Activated CD4-positive, alpha-beta T cell treated with anti-CD3 and anti-CD28 coated beads for 48 hours (primary cell): Measurements from ENCODE around the gene PIF1.

ENCODE experiments used
- DNase-seq: peaks from one replicate; pipeline ENCODE4 v3.0.0-alpha.2; 2020

Gene PIF1

GRCh38 chr15:64825431-64826294 is at the start of gene PIF1:
Gene PIF1, minus strand, starts transcription at chr15:64825647. Its CDS starts 1,312 bp downstream, at chr15:64824335.
- peak; percentile 93 for DNase-seq

DNA sequence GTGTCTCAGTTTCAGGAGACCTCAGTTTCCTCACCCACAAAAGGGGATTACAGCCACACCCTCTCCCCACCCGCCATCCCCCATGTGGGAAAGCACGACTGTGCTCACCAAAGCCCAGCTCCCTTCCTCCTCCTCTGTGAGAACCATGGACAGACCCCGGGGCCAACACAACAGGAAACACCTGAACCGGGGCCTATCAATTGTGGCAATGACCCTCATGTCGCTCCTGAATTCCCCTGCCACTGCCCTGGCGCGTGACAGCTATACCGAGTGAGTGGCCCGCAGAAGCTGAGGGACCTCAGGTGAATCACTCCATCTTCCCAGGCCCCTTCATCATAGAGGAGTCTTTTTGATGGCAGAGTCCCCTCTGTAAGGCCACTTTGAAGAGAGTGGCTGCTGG is 44.9 kb upstream of the PIF1 start:
- no peak for DNase-seq

DNA sequence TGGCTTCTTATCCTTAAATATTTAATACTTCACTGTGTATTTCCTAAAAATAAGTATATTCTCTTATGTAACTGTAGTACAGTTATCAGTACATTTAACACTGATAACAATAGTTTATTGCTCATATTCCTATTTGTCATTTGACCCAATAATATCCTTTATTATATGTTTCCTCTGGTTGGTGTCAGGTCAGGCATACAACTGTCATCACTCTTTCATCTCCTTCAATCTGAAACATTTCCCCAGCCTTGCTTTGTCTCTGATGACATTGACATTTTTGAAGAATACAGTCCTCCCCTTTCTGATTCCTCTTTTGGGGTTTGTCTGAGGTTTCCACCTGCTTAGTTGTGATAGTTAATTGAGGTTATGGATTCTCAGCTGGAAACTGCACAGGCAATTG is 44.1 kb upstream of the PIF1 start:
- no peak for DNase-seq

GRCh38 chr15:64865998-64866520 is 40.6 kb upstream of the PIF1 start:
- no peak for DNase-seq

- no peak for DNase-seq
Measured at GRCh38 chr15:64865126-64865997, 39.9 kb upstream of the PIF1 start.

DNA sequence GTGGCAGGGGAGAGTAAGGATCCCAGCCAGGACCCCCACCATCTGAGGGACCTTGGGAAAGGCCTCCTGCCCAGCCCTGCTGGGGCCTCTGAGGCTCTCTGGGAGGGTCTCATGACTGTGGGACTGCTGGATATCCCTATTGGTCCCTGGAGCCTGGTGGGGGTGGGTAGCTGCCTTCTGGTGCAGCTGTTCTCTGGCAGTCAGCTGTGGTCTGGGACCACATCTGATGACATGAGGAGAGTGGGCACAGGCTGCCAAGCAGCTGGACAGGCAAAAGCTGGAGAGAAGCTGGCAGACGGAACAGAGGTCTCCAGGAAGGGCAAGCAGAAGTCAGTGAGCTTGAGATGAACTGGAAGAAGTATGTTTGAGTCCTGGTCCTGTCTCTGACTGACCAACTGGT is 38.6 kb upstream of the PIF1 start:
- no peak for DNase-seq

DNA sequence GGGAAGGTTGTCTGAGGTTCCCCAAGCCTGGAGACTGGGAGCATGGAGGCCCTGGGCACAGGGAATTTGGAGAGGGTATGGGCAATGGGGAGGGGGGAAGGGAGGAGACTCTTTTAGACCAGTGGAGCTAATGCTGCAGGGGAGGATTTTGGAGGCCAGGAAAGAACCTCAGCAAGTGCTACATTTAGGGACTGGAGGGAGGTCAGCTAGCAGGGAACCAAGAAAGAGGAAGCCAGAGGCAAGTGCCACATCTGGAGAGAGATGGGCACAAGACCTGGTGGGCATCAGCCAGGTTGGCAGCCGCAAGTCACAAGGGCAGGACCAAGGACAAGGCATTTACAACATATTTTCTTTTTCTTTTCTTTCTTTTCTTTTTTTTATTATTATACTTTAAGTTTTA is 37.0 kb upstream of the PIF1 start:
- DNase-seq = no peak

GRCh38 chr15:64861960-64862359 is 36.5 kb upstream of the PIF1 start:
- no peak for DNase-seq

DNA sequence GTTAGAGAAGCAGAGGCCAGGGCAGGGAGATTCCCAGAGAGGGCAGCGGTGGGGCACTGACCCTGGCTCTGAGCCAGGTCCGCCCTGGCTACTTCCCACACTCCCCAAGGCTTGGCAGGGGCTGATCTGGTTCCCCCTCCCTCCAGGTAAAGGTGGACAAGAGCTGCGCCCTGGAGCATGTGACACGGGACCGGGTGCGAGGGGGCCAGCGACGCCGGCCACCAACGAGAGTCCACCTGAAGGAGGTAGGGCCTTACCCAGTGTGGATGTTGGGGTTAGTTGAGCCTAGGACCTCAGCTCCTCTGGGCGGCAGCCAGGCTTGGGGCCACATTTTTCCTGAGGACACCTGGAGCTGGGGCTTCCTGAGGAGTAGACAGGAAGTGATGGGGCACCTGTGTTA is 35.9 kb upstream of the PIF1 start:
- DNase-seq = no peak

GRCh38 chr15:64859226-64859625 is 33.8 kb upstream of the PIF1 start:
- DNase-seq = no peak

DNA sequence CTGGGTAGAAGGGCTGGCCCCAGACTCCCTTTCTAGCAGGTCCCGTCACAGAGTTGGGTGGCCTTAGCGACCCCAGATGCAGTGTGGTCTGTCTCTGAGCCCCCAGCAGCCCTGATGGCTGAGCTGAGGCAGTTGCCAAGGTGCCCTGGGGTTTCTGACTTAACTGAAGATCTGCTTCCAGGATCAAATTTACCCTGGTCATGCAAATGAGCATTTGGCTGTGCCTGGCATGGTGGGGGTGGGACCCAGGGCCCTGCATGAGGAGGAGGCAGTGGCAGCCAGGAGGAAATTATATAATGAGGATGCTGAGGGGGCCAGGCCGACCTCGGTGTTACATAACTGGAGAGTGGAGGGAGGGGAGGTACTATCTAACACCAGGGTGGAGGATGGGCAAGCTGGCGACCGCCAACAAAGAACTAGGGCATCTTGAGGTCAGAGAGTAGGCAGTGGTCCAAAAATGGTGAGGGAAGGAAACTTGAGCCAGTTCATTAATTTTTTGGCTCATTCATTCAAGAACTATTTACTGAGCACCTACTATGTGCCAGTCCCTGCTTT is 32.7 kb upstream of the PIF1 start:
- DNase-seq = no peak

DNA sequence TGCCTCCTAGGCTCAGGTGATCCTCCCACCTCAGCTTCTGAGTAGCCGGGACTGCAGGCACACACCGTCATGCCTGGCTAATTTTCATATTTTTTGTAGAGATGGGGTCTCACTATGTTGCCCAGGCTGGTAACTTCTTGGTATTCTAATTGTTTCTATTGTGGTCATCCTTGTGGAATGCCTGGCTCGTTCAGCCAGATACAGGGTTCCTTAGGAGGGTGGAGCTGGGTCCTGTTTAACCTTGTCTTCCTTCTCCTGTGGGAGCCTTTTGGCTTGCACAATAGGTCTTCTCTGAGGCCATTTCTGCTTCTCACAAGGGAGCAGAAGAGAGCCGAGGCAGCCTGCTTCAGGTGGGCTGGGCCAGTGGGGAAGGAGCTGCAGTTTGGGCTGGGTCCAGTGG is 32.0 kb upstream of the PIF1 start:
- DNase-seq = no peak

- no peak for DNase-seq
Measured at GRCh38 chr15:64856429-64857145, 31.1 kb upstream of the PIF1 start.

GRCh38 chr15:64855205-64855975 is 29.9 kb upstream of the PIF1 start:
- no peak for DNase-seq

GRCh38 chr15:64854526-64854925 is 29.1 kb upstream of the PIF1 start:
- DNase-seq = no peak

DNA sequence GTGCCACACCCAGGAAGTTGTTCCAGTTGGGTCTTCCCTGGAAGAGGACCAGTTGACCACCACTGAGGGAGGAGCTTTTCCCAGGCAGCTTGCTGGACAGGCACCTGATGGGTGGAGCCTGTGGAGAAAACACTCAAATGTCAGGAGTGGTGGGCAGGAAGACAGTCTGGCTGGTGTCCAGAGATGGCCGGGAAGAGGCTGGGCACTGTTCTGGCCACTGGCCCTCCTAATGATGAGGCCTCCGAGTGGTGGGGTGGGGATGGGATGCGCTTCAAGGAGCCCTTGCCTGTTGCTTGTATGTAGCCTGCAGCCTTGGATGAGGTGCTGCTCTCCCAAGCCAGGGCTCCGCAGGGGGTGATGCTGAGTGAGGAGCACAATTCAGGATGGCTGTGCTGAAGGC is 28.6 kb upstream of the PIF1 start:
- DNase-seq = no peak

GRCh38 chr15:64851503-64851840 is 26.0 kb upstream of the PIF1 start:
- DNase-seq = no peak

GRCh38 chr15:64850778-64851502 is 25.5 kb upstream of the PIF1 start:
- DNase-seq = no peak

DNA sequence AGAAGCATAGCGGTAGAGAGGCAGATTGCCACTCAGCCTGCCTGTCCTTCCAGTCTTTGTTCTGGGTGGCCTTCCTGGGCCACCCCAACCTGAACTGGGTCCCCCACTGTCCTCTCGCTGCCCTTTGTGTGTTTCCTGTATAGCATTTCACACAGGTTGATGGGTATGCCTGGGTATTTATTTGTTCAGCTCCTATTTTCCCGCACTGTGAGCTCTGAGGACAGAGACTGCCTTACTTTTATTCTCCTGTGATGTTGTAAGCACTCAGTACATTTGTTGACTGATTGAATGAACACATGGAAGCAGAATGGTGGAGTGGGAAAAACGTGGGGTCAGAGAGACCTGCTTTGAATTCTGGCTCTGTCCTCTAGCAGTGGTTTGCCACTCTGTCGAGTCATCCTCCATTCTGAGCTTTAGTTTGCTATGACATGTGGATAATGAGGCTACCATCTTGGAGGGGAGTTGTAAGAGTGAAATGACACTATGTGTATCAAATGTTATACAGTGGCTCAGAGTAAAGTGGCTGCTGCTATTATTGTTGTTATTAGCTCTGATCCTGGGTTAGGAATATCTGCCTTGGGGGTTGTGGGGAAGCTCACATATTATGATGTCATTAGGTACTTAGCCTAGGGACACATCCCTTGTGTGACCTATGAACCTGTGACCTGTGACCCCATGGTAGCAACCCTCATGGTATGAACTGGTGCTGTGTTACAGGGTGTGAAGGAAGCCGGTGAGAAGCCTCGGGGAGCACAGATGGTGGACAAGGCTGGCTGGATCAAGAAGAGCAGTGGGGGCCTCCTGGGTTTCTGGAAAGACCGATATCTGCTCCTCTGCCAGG is 22.6 kb upstream of the PIF1 start:
- DNase-seq = no peak

DNA sequence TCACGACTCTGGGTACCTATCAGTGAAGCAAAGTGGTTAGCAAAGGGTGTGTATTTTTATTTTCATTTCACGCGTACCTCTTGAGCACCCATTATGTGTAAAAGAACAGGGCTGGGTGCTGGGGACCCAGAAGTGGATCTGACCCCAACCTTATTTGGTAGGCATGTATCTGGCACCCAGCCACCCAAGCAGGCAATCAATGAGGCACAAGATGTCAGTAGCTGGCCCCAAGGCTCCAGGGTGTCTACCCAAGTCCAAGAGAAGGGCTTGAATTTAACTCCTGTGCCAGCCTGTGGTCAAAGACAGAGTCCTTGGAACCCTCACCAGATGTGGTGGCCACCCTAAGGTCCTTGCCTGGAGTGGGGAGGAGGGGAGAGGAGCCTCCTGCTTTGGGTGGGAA is 22.0 kb upstream of the PIF1 start:
- no peak for DNase-seq
